Uterus (tissue), 2 donors: ENCODE results near the gene MAEA.

Experiments
- POLR2A ChIP-seq, 2 donors: fragments of 450-650 bp; IDR thresholded peaks; one replicate each; pipeline ENCODE4 v1.6.1; 2016; ENCODE audit warnings: antibody characterized with exemption in 2 of 2, mild to moderate bottlenecking in 1 of 2, moderate library complexity in 1 of 2
- TF ChIP-seq, protein P1 (sequence below), 4 experiments: fragments of 200-600 bp in 2 of 4; fragments of 450-650 bp in 2 of 4; sonication (generic) in 2 of 4; IDR thresholded peaks; one replicate each; pipeline ENCODE4 v1.5.1; 2016 to 2019; ENCODE audit warnings: antibody characterized with exemption in 4 of 4, mild to moderate bottlenecking in 2 of 4, moderate library complexity in 1 of 4

DNA sequence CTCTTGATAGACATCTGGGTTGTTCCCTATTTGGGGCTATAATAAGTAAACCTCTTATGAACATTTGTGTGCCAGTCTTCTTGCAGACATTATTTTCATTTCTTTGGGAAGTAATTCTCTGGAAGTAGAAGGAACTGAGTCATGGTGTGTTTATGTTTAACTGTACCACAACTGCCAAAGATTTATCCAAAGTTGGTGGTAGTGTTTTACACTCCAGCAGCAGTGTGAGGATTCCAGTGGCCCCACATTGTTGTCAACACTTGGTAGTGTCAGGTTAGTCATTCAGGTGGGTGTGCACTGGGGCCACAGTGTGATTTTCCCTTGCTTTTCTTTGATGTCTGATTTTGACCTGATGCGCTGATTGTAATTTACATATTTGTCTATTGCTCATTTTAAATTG lies 52.3 kb downstream of the MAEA start:
- TF ChIP-seq, protein P1, sequence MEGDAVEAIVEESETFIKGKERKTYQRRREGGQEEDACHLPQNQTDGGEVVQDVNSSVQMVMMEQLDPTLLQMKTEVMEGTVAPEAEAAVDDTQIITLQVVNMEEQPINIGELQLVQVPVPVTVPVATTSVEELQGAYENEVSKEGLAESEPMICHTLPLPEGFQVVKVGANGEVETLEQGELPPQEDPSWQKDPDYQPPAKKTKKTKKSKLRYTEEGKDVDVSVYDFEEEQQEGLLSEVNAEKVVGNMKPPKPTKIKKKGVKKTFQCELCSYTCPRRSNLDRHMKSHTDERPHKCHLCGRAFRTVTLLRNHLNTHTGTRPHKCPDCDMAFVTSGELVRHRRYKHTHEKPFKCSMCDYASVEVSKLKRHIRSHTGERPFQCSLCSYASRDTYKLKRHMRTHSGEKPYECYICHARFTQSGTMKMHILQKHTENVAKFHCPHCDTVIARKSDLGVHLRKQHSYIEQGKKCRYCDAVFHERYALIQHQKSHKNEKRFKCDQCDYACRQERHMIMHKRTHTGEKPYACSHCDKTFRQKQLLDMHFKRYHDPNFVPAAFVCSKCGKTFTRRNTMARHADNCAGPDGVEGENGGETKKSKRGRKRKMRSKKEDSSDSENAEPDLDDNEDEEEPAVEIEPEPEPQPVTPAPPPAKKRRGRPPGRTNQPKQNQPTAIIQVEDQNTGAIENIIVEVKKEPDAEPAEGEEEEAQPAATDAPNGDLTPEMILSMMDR (IDR thresholded peaks at IDR 0.05) = no peak
- TF ChIP-seq POLR2A (IDR thresholded peaks at IDR 0.05) = no peak
